GOT3 (cell line): Measurements from ENCODE around the gene CMKLR1.

Experiments
- DNase-seq: peaks from one replicate; lab custom pipeline; 2025; ENCODE audit warnings: mixed read lengths; lab: John Stamatoyannopoulos, UW

The CMKLR1 gene

DNA sequence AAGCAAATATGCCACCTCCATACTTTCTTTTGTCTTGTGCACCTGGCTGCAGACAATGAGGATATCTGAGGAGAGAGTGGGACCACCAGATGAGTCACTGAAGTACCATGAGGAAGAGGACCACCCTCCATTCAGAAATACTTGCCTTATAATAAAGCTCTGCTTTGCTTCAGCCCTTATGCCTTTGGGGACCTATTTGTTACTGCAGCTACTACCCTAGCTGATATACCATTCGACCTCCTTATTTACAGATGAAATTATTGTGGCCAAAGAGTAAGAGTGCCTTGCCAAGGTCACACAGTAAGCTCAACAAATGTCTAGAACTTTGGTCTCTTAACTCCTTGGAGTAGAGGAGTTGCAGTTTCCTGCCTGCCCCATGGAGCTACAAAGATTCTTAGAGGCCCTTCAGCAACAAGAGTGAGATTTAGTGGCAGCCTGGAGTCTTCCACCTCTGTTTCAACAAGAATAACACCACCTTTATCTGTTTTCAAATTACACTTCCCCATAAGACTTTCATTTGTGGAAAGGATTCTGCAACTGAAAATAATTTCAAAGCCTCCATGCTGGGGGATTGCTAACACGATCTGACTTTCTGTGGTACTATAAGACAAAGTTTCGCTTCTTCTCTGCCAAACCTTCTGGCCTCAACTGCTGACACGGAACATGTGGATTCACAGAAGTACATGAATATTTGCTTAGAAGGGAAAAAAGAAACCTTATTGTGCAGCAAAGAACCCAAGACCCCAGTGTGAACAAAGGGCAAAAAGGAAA, 3.6 kb downstream of the CMKLR1 start:
- no peak for DNase-seq

DNA sequence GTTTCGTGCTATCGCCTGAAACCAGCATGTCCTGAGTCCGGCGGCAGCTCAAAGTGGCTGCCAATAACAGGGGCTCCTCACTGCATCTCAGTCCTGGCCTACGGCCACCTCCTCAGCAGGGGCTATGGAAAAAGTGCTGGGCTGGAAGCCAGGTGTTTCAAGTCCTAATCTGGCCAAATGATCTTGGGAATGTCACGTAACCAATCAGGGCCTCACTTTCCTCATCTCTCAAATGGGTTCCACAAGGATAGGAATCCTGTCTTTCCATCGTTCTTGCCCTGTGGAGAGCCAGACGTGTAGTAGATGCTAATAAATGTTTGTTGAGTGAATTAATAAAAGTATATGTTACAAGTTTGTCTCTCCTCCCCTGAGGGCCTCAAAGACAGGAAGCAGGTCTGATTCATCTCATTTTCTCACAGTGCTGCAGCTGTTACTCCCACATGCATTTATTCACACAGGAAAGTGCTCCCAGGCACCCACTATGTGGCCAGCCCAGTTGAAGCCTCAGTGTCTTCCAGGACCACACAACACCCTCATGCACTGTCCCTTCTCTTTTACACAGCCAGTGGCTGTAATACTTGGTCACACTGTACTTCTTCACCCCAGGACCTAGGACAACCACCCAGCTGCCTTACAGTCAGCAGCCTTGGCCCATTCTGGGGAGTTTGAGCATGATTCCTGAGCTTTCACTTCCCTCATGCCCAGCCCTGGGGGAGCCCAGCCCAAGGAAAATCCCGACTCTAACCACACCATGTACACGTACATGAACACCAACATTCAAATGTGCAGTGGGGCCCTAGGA, 5.0 kb downstream of the CMKLR1 start:
- DNase-seq = no peak

DNA sequence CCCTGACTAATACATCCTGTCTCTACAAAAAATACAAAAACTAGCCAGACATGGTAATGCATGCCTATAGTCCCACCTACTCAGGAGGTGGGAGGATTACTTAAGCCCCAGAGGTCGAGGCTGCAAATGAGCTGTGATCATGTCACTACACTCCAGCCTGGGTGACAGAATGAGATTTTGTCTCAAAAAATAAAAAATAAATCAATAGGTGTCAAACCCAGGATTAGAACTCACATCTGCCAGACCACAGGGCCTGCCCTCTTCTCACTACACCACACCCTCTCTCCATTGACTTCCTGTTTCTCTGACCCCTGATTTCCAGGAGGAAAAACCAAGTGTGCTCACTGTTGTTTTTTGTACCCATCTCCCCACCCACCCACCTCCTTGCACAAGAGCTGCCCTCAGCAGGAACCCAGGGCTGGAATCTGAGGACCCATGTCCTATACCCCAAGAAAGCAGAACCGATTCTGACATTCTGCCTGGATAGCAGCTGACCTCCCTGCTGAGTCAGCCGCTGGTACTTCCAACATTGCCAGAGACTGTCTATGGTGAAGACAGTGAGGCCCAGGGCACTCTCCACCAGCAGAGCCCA, 6.2 kb downstream of the CMKLR1 start:
- no peak for DNase-seq

DNA sequence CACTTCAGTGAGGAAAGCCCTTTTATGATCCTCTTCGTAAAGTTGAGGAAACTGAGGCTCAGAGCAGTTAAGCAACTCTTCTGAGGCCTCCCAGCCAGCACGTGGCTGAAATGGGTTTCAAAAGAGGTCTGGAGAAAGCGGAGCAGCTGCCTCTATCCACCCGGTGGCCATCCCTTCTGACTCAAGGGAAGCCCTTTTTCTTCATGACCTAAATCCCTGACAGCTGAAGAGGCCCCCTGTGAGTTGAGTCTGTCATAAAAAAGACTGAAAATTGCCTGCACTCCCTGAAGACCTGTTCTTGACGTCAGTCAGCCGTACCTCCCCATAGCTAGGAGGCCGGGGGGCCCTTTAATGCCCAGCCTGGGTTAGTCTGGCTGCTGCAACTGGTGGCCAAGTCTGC, 10.7 kb downstream of the CMKLR1 start:
- no peak for DNase-seq

DNA sequence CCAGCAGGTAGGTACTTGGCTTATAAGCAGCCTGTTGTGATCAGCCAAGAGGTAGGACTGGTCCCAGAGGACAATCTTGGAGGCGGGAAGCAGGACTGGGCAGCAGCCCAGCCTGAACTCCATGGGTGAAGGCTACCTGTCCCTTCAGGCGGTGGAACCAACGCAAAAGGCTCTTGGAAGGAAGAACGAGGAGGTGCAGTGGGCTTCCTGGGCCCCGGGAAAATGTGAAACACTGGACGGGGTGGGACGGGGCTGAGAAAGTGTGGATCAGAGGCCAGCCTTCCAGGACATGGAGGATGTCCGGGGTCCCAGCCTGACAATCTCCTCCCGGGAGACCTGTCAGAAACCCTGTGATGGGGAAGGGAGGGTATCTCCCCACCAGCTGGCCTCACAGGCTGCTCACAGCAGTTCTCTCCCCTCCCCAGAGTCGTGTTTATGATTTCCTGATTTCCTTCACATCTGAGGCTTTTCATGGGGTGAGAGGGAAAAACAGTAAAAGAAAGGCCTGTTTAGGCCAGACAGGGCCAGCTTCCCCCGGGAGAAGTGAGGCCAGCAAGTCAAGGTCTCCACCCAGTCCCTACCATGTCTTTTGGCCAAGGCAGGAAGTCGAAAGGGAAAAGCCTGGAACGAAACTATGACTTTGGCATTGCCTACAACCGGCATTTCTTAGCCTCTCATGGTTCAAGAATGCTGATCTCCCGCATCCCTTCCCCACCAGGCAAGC, 11.3 kb downstream of the CMKLR1 start:
- DNase-seq = no peak

DNA sequence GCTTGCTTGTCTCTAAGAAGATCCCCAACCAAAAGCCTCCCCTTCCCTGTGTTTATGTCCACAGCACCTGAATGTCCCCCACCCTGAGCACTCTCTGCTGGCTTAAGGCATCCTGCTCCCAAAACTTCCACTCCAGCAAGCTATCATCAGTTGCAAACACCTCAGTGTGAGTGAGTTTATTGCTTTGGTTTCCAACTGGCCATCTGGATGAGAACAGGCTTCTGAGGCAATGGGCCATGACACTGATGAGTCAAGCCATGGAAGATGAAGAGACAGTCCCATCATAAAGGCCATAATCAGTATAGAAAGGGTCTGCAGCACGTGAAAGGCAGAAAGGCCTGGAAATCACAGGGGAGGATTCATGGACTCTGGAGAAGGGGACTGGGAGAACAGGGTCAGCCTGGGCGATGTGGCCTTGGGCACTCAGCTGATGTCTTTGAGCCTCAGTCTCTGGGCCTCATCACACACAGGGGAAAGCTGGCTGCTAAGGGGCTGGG, 12.8 kb downstream of the CMKLR1 start:
- DNase-seq = no peak

DNA sequence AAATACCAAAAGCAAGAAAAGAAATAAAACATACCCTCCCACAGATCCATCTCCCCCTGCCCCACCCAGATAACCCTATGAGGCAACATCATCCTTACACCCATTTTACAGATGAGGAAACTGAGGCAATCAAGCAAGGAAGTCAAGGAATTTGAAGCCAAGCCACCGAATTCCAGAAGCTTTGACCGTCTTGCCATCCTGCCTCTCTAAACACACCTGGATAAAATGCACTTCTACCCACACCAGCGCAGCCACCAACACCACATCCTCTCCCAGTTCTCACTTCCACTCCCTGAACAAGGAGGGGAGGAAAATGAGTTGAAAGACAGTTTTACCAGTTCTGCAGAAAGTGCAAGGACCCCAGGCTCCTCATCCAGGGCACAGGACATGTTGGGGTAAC, 13.6 kb downstream of the CMKLR1 start:
- no peak for DNase-seq

DNA sequence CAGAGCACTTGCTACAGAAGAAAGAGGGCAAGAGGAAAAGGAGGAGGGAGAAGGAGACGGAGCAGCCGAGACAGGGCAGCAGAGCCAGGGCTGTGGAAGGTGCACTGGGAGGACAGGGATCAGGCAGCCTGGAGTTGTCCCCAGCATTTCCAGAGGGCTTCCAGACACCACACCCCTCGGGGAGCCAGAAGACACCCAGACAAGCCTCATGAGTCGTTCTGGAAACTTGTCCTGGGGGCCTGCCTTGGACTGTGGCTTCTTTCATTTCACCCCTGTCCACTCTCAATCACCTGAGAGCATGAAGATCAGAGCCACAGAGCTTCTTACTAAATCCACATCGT, 14.1 kb downstream of the CMKLR1 start:
- DNase-seq = no peak

DNA sequence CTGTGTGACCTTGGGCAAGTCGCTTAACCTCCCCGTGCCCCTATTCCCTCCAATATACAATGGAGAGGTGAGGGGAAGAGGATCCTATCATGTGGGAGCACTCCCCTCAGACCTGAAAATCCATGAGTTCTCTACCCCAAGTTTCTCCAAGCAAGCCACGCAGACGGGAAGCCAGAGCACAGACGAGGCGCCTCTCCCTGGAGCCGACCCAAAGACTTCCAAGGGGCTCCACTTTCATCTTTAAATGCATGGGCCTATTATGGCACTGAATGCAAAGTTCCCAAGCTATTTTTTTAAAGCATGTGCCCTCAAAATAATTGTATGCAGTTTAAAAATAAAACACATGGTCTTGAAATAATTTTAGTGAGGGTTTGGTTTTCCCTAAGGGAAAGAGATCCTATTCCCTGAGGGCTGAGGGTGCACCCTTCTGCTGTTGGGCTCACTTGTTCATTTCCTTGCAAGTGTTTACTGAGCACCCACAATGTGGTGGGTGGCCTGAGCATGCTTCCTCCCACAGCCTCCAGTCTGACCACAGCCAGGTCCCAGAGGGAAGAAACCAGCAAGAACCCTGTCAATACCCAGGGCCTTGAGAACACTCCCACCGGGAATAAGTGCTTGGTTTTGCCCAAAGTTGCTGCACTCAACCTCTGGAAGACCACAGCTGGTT, 14.6 kb downstream of the CMKLR1 start:
- no peak for DNase-seq

DNA sequence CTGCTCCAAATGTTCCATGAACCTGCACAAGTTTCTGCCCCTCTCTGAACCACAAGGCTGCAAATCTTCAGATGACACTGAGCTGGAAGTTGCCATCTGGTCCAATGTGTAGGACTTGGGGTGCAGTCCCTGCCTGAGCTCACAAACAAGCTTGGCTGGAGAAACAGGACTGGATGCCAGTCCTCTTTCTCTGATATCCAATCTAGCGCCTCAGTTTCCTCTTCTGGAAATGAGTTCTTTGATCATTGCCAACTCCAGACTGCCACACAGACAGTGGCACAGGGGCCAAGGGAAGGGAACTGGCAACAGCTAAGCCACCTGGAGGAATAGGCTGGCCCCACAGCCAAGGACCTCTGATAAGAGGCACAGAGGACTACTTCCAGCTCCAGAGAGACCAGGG, 15.5 kb downstream of the CMKLR1 start:
- no peak for DNase-seq

DNA sequence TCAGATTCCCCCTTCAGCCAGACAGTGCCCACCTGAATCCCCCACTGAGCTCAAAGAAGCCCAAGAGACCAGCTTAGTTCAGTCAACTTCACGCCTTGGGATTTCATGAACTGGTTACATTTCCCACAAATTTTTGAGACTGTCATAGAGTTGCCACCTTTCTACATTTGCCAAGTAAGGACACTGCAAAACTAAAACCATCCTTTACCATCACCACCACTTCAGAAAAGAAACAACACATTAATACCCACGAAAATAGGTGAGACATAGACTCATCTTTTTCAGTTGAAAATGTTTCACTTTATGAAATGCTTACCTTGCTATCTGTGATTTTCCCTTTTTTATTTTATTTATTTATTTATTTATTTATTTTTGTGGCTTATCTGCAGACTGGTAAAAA, 16.1 kb downstream of the CMKLR1 start:
- DNase-seq = no peak

DNA sequence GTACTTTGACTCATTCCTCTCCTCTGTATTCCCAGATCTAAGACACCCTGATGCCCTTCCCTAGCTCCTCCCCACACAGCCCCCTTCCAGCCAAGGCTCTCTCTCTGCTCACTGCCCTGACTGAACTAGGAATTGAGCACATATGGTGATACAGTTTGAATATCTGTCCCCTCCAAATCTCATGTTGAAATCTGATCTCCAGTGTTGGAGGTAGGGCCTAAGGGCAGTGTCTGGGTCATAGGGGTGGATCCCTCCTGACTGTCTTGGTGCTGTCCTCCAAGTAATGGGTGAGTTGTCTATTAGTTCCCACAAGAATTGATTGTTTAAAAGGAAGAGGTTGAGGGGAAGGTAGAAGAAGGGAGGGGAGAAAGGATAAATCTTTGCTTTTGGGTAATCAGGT, 17.4 kb downstream of the CMKLR1 start:
- DNase-seq = no peak

DNA sequence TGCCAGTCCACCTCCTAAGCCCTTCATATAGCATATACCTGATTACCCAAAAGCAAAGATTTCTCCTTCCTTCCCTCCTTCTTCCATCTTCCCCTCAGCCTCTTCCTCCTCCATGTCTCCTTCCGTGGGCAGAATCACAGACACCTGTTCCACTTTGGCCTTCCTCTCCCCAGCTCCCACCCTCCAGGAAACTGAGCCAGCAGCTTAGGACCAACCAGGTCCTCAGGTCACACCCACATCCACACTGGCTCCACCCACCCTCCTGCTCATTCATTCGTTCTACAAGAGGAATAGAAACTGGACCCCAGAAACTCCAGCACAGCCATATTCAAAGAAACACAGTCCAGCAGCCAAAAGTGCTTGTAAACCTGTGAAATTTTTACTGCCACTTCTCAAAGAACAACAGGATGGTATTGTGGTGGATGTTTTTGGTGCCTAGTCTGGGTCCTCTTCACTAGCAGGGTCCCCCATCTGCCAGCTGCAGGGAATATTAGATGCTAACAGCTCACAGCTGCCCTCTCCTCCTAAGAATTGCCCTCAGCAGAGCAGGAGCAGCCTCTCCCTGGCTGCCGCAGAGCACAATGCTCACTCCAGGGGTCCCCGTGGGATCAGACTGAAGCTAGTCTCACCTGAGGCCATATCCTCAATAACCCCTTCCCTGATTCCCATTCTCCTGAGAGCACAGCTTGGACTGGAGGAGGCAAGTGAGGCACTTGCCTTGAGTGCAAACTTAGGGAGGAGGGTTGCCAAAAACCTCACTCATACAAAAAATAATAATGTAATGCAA, 18.4 kb downstream of the CMKLR1 start:
- DNase-seq = no peak

DNA sequence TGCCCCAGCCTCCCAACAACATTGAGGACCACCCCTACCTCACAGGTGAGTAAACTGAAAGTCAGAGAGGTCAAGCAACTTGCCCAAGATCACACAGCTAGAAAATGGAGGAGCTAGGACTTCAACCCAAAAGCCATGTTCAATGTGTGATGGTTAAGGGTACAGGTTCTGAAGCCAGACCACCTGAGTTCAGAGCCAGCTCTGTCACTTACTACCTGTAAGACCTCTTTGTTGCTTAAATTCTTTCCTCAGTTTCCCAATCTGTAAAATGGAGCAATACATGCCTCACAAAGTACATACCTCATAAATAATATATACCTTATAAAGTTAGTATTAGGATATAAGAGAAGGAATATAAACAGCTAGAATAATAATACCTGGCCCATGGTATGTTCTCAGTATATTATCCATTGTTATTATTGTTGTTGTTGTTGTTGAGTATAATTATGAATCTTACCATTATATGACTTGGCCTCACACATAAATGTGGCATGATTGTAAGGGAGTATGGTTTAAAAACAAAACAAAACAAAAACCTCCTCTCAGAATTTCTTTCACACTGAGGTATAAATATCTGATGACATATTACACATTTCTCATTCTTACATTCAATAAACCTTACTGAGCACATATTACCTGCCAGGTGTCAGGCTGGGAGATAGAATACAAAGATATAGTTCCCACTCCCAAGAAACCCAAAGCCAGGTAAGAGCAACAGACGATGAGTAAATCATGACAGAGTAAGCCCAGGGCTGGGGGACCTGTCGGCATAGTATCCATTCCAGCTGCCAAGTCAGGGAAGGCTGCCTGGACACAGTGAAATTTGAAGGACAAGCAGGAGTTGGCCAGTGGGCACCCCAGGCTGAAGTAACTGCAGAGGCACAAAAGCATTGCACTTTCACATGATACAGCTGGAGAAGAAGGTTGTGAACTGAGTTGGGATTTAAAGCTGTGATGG, 19.6 kb downstream of the CMKLR1 start:
- no peak for DNase-seq

DNA sequence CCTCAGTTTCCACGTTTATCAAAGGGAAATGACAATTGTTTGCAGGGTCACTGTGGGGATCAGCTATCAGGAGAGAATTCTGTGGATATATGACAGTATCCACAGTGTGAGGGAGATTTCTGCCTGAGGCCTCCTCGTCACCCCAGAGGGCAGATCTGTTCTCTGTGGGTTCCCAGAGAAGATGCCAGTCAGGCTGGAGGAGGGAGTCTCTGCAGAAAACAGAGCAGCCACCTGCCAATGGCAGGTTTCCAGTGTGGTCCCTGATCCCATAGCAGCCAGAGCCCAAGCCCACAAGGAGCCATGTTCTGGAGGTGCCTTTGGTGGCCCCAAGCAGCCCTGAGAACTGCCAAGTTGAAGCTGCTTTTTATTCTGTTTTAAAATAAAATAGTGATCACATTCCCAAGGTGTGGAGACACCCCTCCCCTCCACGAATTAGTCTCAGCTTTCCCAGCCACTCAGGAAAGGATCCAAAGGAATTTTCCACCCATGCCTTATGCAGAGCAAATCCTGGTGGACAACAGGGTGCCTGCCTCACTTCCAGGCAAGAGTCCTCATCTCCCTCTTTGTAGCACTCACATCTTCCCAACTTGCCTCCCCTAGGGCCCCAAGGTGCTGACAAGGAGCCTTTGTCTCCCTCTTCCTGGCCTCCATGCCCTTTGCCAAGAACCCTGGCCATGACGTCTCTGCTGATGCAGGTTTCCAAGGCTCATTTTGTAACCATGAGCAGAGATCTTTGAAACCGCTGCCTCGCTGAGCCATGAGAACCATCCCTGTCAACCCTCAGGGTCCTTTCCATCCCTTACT, 20.4 kb downstream of the CMKLR1 start:
- no peak for DNase-seq

DNA sequence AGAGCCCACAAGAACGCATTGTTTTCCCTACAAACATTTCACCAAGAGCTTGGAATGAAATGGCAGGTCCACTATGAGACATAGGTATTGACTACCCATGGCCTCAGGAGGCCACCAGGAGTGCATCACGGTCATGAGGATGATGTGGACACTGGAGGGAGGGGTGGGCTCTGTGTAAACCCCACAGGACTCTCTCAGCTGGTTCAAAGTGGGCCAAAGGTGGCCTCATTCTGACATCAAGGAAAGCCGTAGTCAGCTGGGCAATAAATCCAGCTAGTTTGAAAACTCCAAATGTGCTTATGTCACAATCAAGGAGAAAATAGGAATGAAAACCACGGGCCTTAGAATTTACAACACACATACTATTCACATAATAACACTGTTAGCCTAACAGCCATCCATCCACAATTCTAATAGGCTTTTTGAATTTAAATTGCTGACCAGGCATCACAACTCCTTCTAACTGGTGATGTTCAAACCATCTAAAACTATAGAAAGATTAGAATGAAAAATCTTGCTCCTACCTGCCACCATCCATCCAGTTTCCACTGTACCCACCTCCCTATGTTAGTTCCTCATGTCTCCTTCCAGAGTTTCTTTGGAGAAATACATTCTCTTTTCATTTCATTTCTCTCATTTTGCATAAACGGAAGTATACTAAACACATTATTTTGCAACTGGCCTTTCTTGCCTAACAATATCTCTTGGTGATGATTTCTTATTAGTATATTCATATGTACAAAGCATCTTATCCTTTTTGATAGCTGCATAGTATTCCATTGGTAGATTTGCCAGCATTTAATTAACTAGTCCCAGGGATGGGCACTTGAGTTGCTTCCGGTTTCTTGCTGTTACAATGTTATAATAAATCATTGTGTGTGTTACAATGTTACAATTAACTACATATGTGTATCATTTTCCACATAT, 21.5 kb downstream of the CMKLR1 start:
- no peak for DNase-seq

DNA sequence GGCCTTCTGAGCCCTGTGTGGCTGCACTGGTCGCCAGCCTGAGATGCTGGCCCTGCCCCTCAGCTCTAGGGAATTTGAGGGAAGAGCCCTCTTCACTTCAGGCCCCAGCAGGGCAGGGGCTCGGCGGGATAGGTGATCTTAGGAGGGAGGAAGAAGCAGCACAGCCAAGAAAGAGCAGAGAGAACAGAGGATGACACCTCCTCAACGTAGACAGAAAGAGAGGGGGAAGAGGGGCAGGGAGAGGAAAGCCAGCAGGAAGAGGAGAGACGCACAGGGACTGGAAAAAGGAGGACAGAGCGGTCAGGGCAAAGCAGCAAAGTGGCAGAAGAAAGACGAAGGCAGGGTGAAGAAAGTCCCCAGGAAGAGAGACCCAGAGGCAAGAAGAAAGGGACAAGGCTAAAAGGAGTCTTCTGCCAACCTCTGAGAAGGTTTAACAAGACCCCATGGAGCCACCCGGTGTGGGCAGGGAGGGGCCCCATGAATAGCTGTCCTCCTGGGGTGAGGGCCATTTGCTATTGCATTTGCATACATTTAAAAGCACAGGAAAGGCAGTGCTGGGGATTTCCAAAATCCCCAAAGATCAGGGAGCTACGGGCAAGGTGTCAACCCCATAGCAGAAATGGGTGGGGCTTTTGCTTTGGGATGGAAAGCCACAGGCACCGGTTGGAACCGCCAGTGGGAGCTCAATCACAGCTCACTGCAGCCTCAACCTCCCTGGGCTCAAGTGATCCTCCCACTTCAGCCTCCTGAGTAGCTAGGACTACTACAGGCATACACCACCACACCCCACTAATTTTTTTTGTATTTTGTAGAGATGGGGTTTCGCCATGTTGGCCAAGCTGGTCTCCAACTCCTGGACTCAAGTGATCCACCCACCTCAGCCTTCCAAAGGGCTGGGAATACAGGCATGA, 22.7 kb downstream of the CMKLR1 start:
- DNase-seq = no peak
